ENCODE data around the gene KLHDC8A. TPM values are rescaled to one million over a fixed set of nuclear protein-coding genes. Genes with fewer than 3 reads are reported as not detected.
A peak's percentile ranks its signal among the peaks of the same experiment; 100 is the strongest.

The KLHDC8A gene
- total RNA-seq, 1 experiment from 2014 or later = not detected

DNA sequence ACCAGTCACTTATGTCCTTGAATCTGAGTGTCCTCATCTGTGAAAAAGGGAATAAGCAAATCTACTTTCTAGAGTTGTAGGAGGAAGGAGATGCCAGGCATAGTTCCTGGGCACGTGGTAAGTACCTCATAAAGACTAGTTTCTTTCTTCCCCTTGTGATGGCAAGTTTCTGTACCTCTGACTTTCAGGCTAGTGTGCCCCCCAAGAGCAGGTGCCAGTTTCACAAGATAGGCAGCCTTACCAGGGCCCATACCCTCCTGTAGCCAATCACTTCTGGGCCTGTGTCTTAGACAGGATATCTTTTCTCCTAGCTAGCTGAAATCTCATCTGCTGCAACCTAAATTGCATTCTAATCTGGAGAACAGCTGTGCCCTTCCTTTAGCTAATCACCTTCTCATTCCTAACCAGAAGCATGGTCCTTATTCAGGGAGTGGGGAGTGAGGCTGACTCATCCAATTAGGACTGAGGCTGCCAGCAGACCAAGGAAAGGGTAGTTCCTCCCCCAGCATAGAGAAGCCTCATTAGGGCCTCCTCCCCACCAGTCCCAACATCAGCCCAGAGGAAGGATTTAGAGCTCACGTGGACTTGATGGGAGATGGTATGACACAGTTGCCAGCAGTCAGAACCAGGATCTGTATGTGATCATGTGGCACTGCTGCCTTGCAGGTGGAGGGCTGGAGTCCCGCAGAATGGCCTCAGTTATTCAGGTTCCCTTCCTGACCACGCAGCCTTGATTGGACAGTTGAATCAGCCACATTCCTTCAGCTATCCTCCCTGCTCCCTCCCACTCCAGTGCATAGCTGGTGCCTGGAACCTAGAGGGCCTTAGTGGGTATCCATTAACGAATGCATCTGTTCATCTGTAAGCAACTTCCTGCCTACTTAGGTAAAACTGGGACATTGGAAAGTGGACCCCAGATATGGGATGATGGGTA is 7.9 kb downstream of the KLHDC8A start:
- no peak for DNase-seq (ENCODE audit: extremely low read depth, low read depth)

DNA sequence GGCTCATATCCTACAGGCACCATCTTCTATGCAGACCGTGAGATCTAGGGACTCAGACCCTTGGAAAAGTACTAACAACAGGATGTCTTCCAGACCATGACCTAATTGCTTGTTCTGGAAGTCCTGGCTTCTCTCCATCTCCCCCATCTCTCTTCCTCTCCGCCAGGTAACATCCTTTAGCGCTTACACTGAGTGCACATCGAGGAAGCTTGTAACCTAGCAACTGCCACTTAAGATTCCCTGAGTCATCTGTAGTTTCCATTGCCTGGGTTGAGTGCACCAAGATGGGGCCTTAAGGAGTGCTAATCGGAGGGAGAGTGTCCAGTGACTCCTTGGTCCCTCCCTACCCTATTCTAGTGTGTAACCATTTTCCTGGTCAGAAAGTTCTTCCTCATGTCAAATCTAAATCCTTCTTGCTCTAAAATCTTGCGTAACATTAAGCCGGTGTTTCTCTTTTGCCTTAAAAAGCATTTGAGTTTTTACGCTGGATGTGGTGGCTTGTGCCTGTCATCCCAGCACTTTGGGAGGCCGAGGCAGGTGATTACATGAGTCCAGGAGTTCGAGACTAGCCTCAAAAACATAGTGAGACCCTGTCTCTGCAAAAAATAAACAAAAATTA is 9.7 kb downstream of the KLHDC8A start:
- DNase-seq (ENCODE audit: extremely low read depth, low read depth) = no peak

DNA sequence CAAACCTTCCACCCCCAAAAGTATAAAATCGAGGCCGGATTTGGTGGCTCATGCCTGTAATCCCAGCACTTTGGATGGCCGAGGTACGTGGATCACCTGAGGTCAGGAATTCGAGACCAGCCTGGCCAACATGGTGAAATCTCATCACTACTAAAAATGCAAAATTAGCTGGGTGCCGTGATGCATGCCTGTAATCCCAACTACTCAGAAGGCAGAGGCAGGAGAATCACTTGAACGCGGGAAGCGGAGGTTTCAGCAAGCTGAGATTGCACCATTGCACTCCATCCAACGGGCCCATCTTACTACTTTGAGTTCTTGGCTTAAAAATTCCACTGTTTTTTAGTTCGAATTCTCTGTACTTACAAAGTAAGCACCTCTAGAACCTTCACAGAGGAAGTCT is 11.0 kb downstream of the KLHDC8A start:
- DNase-seq (ENCODE audit: extremely low read depth, low read depth) = no peak

DNA sequence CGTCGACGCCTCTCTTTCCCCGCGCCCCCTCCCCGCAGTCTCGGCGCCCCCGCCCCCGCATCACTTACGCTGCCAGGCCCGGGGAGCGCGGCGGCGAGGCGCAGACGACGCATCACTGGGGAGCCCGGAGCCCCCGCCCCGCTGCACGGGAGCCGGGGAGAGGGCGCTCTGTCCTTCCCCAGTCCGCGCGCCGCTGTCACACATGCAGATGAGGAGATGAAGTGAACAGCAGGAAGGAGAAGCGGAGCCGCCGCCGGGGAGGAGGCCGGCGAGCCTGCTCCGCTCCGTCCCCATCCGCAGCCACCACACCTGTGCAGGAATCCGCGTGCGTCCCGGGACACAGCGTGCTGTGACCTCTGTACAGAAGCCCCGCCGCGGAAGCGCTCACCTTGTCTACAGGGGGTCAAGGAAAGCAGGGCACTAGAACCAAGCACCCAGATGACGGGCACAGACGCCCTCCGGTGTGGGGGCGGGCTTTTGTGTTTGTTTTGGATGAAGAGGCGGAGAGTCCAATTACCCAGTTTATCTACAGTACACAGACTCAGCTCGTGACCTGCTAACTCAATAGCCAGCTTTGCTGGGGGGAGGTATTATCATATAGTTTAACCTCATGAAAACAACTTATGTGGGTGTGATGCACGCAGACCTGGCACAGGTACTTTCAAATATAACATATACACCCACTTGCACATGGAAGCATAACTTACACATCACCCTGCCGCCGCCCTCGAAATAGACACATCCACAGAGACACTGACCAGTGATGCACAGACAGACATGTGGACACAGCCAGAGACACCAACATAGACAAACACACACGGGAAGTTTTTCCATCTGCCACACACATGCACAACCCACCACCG is 12.4 kb downstream of the KLHDC8A start:
- DNase-seq (ENCODE audit: extremely low read depth, low read depth) = no peak

DNA sequence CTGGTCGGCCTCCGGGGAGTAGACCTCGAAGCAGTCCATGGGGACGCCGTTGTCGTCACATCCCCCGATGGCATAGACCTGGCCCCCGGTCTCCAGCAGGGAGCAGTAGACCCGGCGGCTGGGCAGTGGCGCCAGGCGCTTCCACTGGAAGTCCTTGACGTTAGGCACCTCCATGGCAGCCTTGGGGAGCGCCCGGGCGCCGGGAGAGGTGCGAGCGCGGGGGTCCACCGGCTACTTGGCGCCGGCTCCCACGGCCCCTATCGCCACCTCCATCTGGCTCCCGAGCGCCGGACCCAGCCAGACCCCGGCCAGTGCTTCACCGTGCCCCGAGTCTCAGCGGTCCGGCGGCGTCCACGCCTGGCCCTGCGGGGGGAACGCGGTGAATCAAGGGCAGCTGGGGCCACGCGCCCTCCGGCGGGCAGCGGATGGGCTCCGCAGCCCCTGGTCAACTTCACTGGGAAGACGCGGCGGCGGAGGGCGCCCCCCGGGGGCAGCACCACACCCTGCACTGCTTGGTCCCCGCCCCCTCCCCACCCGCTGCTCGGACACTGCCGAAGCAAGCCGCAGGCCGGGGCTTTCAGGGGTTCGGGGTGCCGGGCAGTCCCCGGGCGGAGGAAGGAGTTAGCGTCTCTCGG is 13.2 kb downstream of the KLHDC8A start:
- DNase-seq (ENCODE audit: extremely low read depth, low read depth) = no peak

DNA sequence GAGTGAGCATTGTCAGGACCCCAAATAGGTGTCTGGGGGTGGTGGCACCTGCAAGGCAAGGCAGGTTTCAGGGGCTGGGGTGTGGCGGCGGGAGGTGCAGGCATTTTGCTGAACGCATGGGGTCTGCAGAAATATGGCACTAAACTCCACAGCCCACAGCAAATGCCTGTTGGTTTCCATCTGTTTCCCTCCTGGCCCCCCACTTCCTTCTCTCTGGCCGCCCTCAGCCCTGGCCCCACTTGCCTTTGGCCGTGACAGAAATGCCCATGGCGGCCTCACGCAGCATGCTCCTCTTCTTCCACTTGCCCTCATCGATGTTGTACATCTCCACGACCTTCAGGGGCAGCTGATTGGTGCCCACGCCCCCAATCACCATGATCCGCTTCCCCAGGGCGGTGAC is 13.7 kb downstream of the KLHDC8A start:
- no peak for DNase-seq (ENCODE audit: extremely low read depth, low read depth)

DNA sequence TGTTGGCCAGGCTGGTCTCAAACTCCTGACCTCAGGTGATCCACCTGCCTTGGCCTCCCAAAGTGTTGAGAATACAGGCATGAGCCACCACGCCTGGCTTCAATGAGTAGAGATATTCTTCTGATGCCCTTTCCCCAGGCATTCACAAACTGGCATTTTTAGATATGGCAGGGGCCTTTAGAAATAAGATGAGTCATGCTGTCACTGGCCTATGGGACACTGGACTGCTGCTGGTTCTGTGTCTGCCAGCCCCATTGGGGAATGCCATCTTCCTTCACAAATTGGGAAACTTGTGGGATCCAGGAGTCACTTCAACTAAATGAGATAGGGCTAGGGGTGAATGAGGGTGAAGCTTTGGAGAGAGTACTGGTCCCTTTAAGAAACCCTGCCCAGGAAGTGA is 16.0 kb downstream of the KLHDC8A start:
- no peak for DNase-seq (ENCODE audit: extremely low read depth, low read depth)

DNA sequence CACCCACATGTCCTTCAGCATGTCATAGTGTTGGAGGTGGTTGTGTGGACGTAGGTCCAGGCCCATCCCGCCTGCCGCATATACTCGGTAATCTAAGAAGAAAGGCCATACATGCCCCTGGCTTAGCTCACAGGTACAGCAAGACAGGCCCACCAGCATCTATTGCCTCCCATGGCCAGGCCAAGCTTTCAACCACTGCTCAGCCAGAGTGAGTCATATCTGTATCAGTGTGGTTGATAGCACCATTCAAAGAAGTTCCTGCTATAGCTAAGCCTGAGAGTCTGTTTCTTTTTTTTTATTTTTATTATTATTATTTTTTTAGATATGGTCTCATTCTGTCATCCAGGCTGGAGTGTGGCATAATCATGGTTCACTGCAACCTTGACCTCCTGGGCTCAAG is 17.0 kb downstream of the KLHDC8A start:
- no peak for DNase-seq (ENCODE audit: extremely low read depth, low read depth)

DNA sequence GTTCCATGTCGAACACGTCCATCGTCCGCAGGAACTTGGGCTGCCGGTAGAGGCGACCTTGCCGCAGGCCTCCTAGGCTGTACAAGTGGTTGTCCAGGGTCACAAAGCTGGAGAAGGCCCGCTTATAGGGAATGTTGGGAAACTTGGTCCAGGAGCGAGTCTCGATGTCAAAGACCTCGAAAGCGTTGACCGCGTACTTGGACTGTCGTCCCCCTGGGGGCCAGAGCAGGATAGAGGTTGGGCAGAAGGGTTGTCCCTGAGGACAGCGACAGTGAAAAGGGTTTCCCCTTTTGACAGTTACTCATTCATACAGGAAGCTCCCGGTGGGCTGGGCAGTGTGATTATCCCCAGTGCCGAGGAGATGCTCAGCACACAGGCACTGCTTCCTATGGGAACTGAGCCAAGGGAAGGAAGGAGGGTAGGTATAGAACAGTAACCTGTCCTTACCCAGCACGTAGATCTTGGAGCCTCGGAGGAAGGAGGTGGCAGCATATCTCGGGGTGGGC is 17.5 kb downstream of the KLHDC8A start:
- DNase-seq (ENCODE audit: extremely low read depth, low read depth) = no peak

DNA sequence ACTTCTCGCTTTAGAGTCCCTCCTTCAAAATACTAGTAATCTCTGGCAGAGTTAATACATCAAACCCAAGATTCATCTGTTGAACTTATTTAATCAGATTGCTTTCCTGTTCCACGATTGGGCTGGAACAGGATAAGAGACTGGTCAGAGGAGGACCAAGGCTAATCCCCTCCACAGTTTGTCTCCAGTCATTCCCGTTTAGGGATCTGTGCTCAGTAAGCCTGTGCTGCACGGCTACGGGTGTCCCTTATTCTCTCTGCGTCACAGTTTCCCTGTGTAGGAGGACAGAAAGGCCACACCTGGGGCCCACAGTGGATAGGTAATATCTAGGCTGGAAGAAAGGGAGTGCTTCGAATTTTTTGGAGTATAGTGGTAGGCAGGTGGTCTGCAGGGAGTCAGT is 18.7 kb downstream of the KLHDC8A start:
- DNase-seq (ENCODE audit: extremely low read depth, low read depth) = no peak

DNA sequence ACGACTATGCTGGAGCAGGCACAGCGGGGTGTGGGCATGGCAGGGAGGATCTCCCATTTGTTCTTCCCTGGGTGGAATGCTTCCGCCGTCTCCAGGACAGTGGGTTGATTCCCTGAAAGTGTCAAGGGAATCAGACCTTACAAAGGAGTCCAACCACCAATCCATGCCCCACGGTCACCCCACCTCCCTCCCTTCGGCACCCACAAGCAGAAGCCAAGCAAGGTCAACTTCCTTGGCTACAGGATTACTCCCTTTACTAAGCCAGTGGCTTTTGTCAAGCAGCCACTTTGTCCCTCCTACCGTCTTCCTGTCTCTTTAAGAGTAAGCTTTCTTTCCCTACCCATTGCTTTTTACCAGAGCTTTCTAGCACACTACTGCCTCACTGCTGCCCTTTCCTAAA is 19.2 kb downstream of the KLHDC8A start:
- no peak for DNase-seq (ENCODE audit: extremely low read depth, low read depth)

DNA sequence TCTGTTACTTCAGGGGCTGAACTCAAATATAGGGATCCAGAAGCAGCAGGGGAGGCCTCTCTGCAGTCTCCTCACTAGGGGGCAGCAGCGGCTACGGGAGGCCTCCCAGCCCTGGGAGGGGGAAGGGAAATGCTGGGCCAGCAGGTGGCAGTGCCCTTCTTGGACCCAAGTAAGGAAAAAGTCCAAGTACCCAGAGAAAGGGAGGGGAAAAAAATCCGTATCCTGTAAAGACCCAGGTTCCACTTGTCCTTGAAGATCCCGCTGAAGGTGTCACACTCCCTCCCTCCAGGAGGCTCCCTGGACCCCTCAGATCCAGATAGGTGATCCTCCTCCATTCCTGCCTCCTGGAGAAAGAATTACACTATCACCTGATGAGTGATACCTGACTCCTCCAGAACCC is 21.0 kb downstream of the KLHDC8A start:
- DNase-seq (ENCODE audit: extremely low read depth, low read depth) = peak; percentile 91

DNA sequence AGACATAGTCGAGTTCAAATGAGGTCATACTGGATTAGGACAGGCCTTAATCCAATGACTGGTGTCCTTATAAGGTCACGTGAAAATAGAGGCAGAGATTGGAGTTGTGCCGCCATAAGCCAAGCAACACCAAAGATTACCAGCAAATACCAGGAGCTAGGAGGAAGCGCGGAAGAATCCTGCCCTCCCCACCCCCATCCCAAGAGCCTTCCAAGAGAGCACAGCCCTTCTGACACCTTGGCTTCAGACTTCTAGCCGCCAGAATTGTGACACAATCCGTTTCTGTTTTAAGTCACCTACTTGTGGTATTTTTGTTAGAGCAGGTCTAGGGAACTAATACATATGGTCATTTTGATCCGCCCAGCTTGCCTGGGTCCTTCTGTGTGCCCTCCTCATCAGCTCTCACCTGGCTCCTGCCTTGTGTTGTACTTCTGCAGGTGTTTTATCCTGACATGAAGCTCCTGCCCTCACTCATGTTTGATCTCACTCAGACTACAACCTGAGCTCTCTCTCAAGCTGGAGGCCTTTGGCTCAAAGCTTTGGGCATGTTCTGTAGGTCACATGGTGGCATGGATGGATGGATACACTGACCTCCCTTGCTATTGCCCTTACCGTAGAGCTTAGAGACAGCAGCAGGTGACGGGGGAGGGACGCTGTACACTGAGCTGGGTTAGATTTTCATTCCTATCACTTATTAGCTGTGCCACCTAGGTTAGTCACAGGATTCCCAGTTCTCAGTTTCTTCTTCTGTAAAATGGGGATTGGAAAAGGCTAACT is 24.5 kb downstream of the KLHDC8A start:
- no peak for DNase-seq (ENCODE audit: extremely low read depth, low read depth)

DNA sequence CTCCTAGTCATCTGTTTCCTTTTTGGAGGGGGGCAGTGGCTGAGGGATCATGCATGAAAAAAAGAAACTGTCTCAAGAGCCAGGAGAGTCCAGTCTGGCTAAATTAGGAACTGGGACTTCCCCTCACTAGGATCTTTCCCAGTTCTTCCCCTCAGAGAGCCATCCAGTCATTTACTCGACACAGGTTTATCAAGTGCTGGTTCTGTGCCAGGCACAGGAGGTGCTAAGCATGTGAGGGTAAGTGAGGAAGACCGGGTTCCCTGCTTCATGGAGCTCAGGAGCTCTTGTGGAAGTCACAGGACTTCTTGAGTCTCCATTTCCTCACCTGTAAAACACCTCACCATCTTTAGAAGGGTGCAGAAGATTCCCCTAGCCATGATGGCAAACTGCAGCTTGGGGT is 26.6 kb downstream of the KLHDC8A start:
- DNase-seq (ENCODE audit: extremely low read depth, low read depth) = no peak

DNA sequence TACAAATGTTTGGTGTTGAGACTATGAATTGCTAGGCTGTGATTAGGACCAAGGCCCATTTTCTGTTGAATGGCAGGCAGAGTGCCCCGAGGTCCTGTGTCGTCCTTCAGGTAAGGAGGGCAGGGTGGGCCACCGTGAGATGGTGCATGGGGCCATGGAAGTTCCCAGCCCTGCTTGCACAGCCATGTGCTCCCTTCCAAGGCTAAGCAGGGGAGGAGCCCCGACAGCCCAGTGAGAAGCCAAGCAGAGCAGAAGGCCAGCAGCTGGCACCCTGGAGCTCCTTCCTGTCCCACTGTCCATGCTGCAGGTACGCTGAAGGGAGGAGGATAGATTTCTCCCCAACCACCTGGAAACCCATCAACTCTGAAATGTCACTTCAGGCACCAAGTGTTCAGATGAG is 27.0 kb downstream of the KLHDC8A start:
- no peak for DNase-seq (ENCODE audit: extremely low read depth, low read depth)

DNA sequence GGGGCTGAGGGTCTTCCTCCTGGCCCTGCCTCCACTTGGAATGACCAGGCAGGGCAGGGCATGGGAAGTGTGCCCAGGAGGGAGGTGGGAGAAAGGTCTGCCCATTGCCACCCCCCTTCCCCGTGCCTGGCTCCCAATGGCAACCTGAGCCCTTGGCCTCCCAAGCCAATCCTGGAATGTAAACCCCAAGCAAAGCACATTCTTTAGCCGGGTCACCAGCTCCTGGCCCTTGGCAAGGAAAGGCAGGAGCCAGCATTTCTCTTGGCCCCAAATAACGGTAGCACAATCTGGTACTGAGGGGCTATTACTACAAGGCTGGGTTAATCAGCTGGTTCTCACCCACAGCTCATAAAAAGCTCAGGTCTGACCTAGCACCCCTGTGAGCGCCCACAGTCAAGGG is 28.2 kb downstream of the KLHDC8A start:
- DNase-seq (ENCODE audit: extremely low read depth, low read depth) = no peak

DNA sequence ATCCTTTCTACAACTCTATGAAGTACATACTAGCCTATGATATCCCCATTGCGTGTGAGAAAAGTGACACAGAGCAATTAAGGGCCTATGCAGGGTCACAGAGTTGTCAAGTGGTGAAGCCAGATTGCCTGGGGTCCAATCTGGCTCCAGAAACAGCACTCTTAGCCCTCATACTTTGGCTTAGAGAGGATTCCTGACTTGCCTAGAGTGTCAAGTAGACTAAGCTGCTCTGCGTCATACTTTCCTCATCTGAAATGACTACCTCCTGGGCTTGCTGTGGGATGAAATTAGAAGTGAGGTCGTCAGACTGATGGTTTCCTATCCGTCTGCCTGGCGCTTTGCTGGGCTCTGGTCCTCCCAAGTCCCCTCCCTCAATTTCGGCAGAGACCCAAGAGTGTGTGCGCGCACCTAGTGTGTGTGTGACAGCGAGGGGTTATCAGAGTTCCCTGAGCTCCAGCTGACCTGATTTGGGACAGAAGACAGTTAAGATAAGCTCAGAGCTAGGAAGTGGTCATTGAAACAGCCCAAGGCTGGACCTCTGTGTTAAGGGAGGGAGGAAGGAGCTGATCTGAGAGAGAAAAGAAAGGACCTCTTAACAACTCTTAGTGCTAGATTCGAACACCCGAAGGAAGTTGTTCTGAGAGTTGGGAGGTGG is 29.8 kb downstream of the KLHDC8A start:
- DNase-seq (ENCODE audit: extremely low read depth, low read depth) = no peak

DNA sequence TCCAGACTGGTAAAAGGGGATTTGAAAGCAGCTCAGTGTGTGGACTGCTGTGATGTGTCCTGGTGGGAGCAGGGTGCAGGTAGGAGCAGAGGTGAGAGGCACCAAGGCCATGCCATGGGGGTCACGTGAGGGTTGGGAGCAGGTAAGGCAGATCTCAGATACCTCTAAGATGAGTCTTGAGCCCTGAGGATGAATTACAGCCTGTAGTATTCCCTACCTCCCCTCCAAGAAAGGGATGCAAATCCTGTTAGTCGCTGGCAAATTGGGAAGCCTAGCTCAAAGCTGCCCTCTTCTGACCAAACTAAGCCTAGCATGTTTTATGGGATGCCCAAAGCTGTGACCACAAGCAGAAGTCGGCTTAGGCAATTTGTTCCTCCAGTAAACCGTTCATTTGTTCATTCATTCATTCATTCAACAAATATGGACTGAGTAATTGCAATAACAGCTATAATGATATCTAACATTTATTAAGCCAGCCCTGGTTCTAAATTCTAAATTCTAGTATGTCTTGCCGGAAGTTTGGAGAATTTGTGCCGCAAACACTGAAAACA is 31.3 kb downstream of the KLHDC8A start:
- DNase-seq (ENCODE audit: extremely low read depth, low read depth) = peak; percentile 81

DNA sequence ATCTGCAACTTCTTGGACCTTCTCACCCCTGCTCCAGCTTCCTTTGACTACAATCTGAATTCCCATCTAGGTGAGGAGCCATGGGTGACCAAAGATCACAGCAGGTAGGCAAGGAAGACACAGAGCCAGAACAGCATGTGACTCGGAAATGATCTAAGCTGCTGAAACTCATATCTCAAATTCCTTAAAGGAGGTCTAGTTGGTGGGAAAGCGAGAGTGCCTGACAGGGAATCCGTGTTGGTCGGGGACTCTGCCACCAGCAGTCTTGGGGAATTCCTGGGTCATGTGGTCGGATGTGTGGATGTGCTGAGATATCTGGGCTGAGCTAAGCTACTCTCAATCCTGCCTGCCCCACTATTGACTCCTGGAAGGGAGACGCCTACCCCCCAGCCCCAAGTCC is 31.9 kb downstream of the KLHDC8A start:
- no peak for DNase-seq (ENCODE audit: extremely low read depth, low read depth)
